ENCODE data around the gene C2. TPM values are rescaled to one million over a fixed set of nuclear protein-coding genes. Genes with fewer than 3 reads are reported as not detected.

C2 gene
- total RNA-seq, 1 donor from 2014 or later, result 2.4 TPM

GRCh38 chr6:31880616-31881015 lies 46.9 kb upstream of the C2 start:
- no peaks in the 10 kb centered on the region for H3K9me3 Mint-ChIP-seq (ENCODE audit: unreplicated experiment)
- H3K27me3 Mint-ChIP-seq (ENCODE audit: unreplicated experiment), result no peaks in the 10 kb centered on the region
- no peak overlapping the region for H3K27ac Mint-ChIP-seq (ENCODE audit: unreplicated experiment)
- peaks cover 5% of the 10 kb centered on the region for H3K4me1 Mint-ChIP-seq (ENCODE audit: unreplicated experiment)
- H3K4me3 Mint-ChIP-seq (ENCODE audit: unreplicated experiment), result no peak overlapping the region
- no peak for DNase-seq (ENCODE audit: extremely low spot score, unreplicated experiment)
- H3K36me3 Mint-ChIP-seq (ENCODE audit: unreplicated experiment), result peaks cover 25% of the 10 kb centered on the region
- TF ChIP-seq CTCF (IDR thresholded peaks at IDR 0.05), result no peak

- H3K36me3 Mint-ChIP-seq (ENCODE audit: unreplicated experiment), result peaks cover 31% of the 10 kb centered on the region
- H3K4me1 Mint-ChIP-seq (ENCODE audit: unreplicated experiment), result peaks cover 5% of the 10 kb centered on the region
- H3K27me3 Mint-ChIP-seq (ENCODE audit: unreplicated experiment), result no peaks in the 10 kb centered on the region
- DNase-seq (ENCODE audit: extremely low spot score, unreplicated experiment), result no peak
- H3K4me3 Mint-ChIP-seq (ENCODE audit: unreplicated experiment), result no peak overlapping the region
- no peak overlapping the region for H3K27ac Mint-ChIP-seq (ENCODE audit: unreplicated experiment)
- no peak for TF ChIP-seq CTCF (IDR thresholded peaks at IDR 0.05)
- H3K9me3 Mint-ChIP-seq (ENCODE audit: unreplicated experiment), result no peaks in the 10 kb centered on the region
These were observed 46.2 kb upstream of the C2 start for GRCh38 chr6:31881136-31881859.

GRCh38 chr6:31882344-31882743 lies 45.2 kb upstream of the C2 start:
- Mint-ChIP-seq H3K9me3 (ENCODE audit: unreplicated experiment) (no peaks in the 10 kb centered on the region), H3K36me3 (ENCODE audit: unreplicated experiment) (peaks cover 32% of the 10 kb centered on the region), H3K4me3 (ENCODE audit: unreplicated experiment) (no peak overlapping the region), H3K27me3 (ENCODE audit: unreplicated experiment) (no peaks in the 10 kb centered on the region), H3K4me1 (ENCODE audit: unreplicated experiment) (peaks cover 5% of the 10 kb centered on the region), H3K27ac (ENCODE audit: unreplicated experiment) (no peak overlapping the region)
- DNase-seq (ENCODE audit: extremely low spot score, unreplicated experiment), result no peak
- TF ChIP-seq CTCF (IDR thresholded peaks at IDR 0.05), result no peak

- DNase-seq (ENCODE audit: extremely low spot score, unreplicated experiment), result no peak
- no peak for TF ChIP-seq CTCF (IDR thresholded peaks at IDR 0.05)
- Mint-ChIP-seq H3K27me3 (ENCODE audit: unreplicated experiment) (no peaks in the 10 kb centered on the region), H3K36me3 (ENCODE audit: unreplicated experiment) (peaks cover 33% of the 10 kb centered on the region), H3K27ac (ENCODE audit: unreplicated experiment) (no peak overlapping the region), H3K4me1 (ENCODE audit: unreplicated experiment) (peaks cover 5% of the 10 kb centered on the region), H3K4me3 (ENCODE audit: unreplicated experiment) (no peak overlapping the region), H3K9me3 (ENCODE audit: unreplicated experiment) (no peaks in the 10 kb centered on the region)
These were observed 43.8 kb upstream of the C2 start for GRCh38 chr6:31883676-31884075.

- peaks cover 5% of the 10 kb centered on the region for H3K4me1 Mint-ChIP-seq (ENCODE audit: unreplicated experiment)
- H3K27ac Mint-ChIP-seq (ENCODE audit: unreplicated experiment), result no peak overlapping the region
- H3K27me3 Mint-ChIP-seq (ENCODE audit: unreplicated experiment), result no peaks in the 10 kb centered on the region
- no peak for TF ChIP-seq CTCF (IDR thresholded peaks at IDR 0.05)
- no peak overlapping the region for H3K4me3 Mint-ChIP-seq (ENCODE audit: unreplicated experiment)
- H3K9me3 Mint-ChIP-seq (ENCODE audit: unreplicated experiment), result no peaks in the 10 kb centered on the region
- H3K36me3 Mint-ChIP-seq (ENCODE audit: unreplicated experiment), result peaks cover 35% of the 10 kb centered on the region
- no peak for DNase-seq (ENCODE audit: extremely low spot score, unreplicated experiment)
These were observed 42.9 kb upstream of the C2 start for GRCh38 chr6:31884528-31885035.

Data from osteocyte (in vitro differentiated cells).